Glomerular endothelial cell (primary cell): ENCODE data around the gene NKAIN4. TPM values are rescaled to one million over a fixed set of nuclear protein-coding genes. Genes with fewer than 3 reads are reported as not detected.

Experiments used
- DNase-seq: peaks from one replicate; pipeline ENCODE4 v3.0.0-alpha.2; 2011; ENCODE audit warnings: low read depth, low spot score; ENCODE audit errors: extremely low read depth
- total RNA-seq: library from RNA; depleted of rRNA; stranded (reverse); fragments of >200 nt; gene quantifications from 2 replicates; pipeline ENCODE4 v1.2.3, GENCODE V29; 2015

Gene NKAIN4
- total RNA-seq, 1 donor from 2014 or later = 0.58 TPM

DNA sequence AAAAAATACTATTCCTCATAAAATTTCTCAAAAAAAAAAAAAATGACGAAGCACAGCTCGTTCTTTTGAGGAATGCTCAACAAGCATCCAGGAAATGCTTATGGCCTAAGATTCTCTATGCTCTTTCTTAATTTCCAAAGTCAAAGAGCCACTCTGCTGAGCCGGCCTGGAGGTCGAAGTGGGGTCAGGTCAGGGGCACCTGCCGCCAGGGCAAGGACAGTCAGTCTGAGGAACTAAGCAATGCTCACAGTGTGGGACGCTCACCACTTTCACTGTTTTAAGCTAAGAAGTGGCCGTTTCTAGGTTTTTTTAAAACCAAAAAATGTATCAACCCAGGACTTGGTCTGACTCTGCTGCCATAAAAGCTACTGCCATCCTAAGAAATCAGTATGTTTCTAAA lies 55.7 kb downstream of the NKAIN4 start:
- no peak for DNase-seq

DNA sequence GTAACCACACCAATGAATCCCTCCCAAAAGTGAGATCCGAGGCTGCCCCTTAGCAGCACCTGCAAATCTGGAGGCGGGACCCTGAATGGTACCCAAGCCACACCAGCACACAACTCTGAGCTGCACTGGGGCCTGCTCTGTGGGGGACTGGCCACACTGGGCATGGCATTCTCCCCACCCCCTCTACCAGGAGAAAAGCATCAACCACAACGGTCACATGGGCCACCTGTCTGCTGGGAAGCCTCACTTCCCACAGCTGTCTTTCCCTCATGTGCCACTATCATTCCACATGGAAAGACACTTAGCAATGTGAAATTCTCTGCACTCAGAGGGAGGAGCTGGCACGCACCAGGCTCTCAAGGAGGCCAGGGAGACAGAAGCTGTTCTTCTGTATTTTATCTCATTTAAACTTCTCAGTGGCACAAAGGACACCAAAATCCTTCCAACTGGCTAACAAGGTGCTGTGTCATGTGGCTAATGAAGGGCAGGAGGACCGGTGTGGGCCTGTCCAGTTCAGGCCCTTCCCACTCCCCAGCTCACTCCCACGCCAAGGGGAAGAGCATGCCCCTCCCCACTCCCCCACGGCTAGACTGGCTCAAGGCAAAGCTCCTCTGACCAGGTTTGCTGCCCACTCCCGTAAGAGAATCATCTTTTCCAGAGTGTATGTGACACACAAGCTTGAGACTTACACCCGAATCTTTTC lies 57.3 kb downstream of the NKAIN4 start:
- DNase-seq = no peak

DNA sequence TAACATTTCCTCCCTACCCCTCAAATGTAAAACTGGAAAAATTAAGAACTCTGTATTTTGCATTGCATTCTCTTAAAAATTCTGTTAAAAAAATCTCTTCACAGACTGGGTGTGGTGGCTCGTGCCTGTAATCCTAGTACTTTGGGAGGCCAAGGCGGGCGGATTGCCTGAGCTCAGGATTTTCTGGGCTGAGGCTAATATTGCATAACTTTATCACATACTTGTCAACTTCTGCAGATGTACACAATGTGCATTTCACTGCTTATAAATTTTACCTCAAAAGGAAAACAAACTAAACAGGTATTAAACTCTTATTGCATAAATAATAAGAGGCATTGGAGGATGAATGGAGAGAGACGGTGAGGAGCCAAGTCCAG lies 59.5 kb downstream of the NKAIN4 start:
- DNase-seq = no peak

DNA sequence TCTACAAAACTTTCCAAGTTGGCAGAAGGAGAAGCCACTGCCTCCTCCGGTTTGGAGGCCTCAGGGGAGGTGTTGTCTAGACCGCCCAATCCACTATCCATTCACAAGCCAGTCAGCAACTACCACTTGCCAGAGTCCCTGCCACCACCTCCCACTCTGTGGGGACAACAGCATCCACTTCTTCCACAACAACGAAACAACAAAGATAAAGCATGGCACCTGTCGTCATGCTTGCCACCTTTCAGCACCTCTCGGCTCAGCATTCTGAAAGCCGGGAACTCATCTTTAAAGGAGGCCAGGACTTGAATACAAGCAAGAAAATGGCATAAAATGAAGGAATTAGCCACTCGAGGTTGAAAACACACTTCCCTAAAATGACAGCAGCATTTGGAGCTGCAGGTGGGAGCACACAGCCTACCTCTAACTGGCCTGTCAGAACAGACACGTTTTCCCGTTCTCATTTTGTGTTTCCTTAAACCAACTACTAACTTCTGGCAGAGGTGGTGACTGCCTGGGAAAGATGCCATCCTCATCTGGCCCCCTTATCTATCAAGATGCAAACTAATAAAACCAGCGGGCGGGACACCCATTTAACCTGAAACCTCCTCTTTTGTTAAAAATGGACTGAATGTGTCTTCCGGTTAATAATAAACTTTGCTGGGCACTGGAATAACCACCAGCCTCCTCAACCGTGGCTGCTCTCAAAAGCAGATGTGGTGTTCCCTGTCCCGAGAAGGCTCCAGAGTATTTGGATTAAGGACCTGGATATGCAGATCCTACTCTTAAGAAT lies 60.1 kb downstream of the NKAIN4 start:
- no peak for DNase-seq

DNA sequence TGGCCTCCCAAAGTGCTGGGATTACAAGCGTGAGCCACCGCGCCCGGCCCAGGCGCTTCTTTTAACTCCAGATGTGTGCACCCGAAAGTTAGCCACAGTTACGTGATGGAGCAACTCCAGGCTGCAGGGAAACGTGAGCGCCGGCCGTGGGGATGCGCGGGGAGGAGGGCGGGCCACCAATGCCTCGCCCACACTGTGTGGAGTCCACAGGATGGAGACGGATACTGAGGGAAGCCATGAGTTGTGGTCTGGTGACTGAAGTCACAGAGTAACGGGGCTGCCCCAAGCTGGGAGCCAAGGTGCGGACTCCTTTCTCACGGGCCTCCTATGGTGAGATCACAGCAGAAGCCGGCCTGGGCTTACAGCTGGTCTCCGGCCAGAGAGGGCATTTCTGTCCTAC lies 61.5 kb downstream of the NKAIN4 start:
- no peak for DNase-seq

DNA sequence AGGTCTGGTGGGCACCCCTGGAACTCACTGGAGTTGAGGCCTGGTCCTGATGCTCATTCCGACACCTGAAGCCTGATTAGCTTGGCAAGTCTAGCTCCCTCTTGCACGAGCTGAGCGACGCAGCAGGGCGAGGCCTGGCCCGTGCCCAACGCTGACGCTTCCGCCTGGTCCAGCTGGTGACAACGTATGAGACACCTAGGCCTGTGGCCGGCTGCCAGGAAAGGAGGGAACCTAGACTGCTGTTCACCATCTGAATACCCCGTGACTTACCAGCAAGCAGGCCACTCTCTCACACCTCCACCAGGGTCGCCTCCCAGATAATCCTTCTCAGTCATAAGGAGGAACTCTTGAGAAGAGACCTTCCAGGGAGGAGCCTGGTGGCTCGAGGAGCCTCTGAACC lies 62.9 kb downstream of the NKAIN4 start:
- DNase-seq = no peak

DNA sequence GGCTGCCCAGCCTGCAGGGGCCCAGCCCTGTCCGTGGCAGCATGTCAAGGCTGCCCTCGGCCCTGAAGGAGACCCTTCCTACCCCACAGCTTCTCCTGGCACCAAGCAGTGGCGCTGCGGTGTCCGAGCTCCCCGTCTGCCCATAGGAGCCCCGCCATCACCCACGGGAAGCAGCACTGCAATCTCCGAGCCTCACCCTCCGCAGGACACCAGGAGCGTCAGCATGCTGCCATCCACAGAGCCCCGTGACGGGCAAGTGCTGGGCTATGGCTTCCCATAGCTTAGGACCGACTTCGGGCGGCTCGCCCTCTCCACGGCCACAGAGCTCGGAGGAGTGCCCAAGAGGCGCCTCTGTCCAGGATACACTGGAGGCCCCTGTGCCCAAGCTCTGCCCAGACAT lies 63.4 kb downstream of the NKAIN4 start:
- no peak for DNase-seq

Other genes starting within 250 kb of the NKAIN4 start
- gene BHLHE23, start 247.5 kb downstream of the NKAIN4 start, total RNA-seq = not detected in 2 replicates
- gene YTHDF1, start 38.3 kb downstream of the NKAIN4 start, total RNA-seq = 27.8 and 44.0 TPM in 2 replicates
- 0.12 TPM in 1 of 2 replicates, not detected in the other for gene BIRC7, start 18.6 kb downstream of the NKAIN4 start, total RNA-seq
- gene ARFGAP1, start 18.4 kb upstream of the NKAIN4 start, total RNA-seq = 66.7 and 94.6 TPM in 2 replicates
- not detected in 2 replicates for gene COL20A1, start 38.7 kb upstream of the NKAIN4 start, total RNA-seq
- gene CHRNA4, start 106.9 kb upstream of the NKAIN4 start, total RNA-seq = not detected in 2 replicates
- gene KCNQ2, start 218.2 kb upstream of the NKAIN4 start, total RNA-seq = not detected in 2 replicates
- gene EEF1A2, start 244.6 kb upstream of the NKAIN4 start, total RNA-seq = 2.5 and 4.6 TPM in 2 replicates